Retinal pigment epithelial cell (primary cell): Measurements from ENCODE around the gene POLR1H.

ENCODE experiments used
- DNase-seq: peaks from one replicate; pipeline ENCODE4 v3.0.0-alpha.2; 2010; ENCODE audit warnings: low read depth
- H3K4me3 ChIP-seq: 2 replicates; pipeline ENCODE4 v1.5.1; 2011; ENCODE audit warnings: mild to moderate bottlenecking, low read length, control low read depth, moderate library complexity
- TF ChIP-seq, protein P1 (sequence below): conservative IDR thresholded peaks from 2 replicates; pipeline ENCODE4 v1.5.1; 2011; ENCODE audit warnings: low read depth, low read length, control low read depth, inconsistent platforms

POLR1H gene

DNA sequence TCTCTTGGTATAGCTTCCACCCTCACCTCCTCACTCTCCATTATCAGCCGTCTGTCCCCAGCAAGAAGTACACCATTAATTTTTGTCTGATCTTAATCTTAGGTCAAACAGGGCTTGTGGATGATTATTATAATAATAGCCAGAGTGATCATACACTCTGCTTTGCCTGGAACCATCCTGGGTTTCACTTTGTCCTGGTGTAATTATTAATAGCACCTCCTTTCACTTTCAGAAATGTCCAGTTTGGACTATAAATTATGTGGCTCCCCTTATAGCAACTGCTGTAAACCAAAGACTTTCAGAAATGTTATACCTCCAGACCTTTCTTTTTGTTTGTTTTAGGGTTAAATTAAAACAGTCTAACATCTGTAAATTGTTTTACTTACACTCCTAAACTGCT lies 52.8 kb downstream of the POLR1H start:
- no peak for DNase-seq
- TF ChIP-seq, protein P1, sequence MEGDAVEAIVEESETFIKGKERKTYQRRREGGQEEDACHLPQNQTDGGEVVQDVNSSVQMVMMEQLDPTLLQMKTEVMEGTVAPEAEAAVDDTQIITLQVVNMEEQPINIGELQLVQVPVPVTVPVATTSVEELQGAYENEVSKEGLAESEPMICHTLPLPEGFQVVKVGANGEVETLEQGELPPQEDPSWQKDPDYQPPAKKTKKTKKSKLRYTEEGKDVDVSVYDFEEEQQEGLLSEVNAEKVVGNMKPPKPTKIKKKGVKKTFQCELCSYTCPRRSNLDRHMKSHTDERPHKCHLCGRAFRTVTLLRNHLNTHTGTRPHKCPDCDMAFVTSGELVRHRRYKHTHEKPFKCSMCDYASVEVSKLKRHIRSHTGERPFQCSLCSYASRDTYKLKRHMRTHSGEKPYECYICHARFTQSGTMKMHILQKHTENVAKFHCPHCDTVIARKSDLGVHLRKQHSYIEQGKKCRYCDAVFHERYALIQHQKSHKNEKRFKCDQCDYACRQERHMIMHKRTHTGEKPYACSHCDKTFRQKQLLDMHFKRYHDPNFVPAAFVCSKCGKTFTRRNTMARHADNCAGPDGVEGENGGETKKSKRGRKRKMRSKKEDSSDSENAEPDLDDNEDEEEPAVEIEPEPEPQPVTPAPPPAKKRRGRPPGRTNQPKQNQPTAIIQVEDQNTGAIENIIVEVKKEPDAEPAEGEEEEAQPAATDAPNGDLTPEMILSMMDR, result no peak
- no peak overlapping the region for H3K4me3 ChIP-seq
